Stimulated activated memory B cell treated with anti-CD40 and anti-IgM and Interleukin-4, amounts not matched to agents 10 μg/mL and 1 μg/mL and 100 μg/mL, for 72 hours (primary cell): ENCODE data around the gene ABCC1.

Experiments
- ATAC-seq: fragments of 150-1000 bp; cut with Tn5 transposase; 2 replicates; pipeline ENCODE4 v1.10.0; 2021
- H3K27ac Mint-ChIP-seq: one replicate; pipeline ENCODE4 v1.8.0; 2022; ENCODE audit warnings: mild to moderate bottlenecking, mixed read lengths
- H3K27me3 Mint-ChIP-seq: one replicate; pipeline ENCODE4 v1.8.0; 2022; ENCODE audit warnings: mixed read lengths
- H3K36me3 Mint-ChIP-seq: one replicate; pipeline ENCODE4 v1.8.0; 2022; ENCODE audit warnings: mixed read lengths
- H3K4me1 Mint-ChIP-seq: one replicate; pipeline ENCODE4 v1.8.0; 2022; ENCODE audit warnings: mixed read lengths
- H3K4me3 Mint-ChIP-seq: one replicate; pipeline ENCODE4 v1.8.0; 2022; ENCODE audit warnings: mild to moderate bottlenecking, moderate library complexity, mixed read lengths
- H3K9me3 Mint-ChIP-seq: one replicate; pipeline ENCODE4 v1.8.0; 2022; ENCODE audit warnings: mixed read lengths

ABCC1 gene

DNA sequence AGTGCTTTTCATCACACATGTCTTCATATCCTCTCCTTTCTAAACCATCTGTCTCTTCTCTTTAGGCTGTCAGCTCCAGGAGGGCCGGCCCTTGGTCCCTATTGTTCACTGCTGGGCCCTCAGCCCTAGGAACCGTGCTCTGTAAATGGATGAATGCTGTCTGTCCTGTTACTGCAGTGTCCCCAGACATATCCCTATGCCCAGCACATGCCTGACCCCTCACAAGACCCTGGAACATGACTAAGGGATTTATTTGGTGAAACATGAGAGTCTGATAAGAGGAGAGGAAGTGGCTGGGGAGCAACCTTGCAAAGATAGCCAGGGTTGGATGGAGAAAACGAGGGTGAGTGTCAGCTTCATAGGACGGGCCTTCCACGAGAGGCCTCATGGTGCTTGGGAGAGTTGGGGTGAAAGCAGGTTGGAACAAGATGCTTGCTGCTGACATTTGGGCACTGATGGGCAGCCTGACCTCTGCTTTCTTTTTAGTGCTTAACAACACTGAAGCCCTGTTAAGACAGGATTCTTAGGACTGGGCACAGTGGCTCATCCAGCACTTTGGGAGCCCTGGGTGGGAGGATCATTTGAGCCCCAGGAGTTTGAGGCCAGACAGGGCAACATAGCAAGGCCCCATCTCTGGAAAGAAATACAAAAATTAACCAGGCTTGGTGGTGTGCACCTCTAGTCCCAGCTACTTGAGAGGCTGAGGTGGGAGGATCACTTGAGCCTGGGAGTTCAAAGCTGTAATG is 39.0 kb downstream of the ABCC1 start:
- no peak overlapping the region for H3K4me3 Mint-ChIP-seq
- no peaks in the 10 kb centered on the region for H3K9me3 Mint-ChIP-seq
- peaks cover 82% of the 10 kb centered on the region for H3K4me1 Mint-ChIP-seq
- no peak for ATAC-seq
- peaks cover 38% of the 10 kb centered on the region for H3K36me3 Mint-ChIP-seq
- H3K27me3 Mint-ChIP-seq = no peaks in the 10 kb centered on the region
- peak overlapping the region; percentile 55 for H3K27ac Mint-ChIP-seq

DNA sequence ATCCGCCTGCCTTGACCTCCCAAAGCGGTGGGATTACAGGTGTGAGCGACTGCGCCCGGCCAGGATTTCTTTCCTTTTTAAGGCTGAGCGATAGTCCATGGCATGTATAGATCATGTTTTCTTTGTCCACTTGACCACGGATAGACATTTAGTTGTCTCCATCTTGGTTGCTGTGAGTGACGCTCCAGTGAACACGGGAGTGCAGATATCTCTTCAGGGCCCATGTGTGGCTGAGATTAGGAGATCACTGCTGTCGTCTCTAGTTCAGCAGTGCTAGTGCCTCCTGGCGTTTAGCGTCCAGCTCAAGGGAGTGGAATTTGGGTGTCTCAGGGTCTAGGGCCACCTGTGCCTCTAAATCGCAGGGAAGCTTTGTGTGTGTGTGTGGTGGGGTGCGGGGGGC is 41.5 kb downstream of the ABCC1 start:
- no peak for ATAC-seq
- H3K27ac Mint-ChIP-seq = peak overlapping the region; percentile 17
- peaks cover 32% of the 10 kb centered on the region for H3K36me3 Mint-ChIP-seq
- no peak overlapping the region for H3K4me3 Mint-ChIP-seq
- peaks cover 82% of the 10 kb centered on the region for H3K4me1 Mint-ChIP-seq
- H3K27me3 Mint-ChIP-seq = no peaks in the 10 kb centered on the region
- no peaks in the 10 kb centered on the region for H3K9me3 Mint-ChIP-seq

DNA sequence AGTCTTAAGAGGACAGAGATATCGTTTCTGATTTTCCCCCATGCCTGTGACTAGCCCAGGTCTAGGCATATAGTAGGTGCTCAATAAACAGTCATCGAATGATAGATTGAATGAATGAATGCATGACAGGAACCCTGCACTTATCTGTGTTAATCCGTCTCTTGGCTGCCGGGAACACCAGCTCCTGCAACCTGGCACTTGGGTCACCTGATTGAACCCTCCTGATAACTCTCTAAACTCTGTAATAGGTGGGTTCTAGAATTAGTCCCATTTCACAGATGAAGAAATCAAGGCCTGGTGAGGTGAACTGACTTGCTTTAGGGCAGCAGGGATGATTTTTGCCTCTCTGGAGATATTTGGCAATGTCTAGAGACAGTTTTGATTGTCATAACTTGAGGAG is 43.7 kb downstream of the ABCC1 start:
- Mint-ChIP-seq H3K36me3 (peaks cover 32% of the 10 kb centered on the region), H3K4me3 (no peak overlapping the region), H3K27me3 (no peaks in the 10 kb centered on the region), H3K4me1 (peaks cover 82% of the 10 kb centered on the region), H3K27ac (no peak overlapping the region), H3K9me3 (no peaks in the 10 kb centered on the region)
- no peak for ATAC-seq

DNA sequence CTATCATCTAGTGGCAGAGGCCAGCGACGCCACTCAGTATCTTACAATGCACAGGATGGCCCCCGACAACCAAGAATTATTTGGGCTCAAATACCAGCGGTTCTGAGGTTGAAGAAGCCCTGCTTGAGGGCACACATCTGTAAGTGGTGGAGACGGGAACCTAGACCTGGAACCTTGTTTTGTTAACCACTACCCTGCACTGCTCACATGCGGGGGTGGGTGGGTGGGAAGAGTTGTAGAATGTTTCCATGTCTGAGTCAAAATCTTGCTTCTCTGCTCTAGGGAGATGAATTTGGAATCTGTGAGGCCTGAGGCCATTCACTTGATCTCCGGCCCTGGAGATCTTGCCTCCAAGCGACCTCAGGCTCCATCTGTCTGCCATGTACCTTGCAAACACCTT is 44.1 kb downstream of the ABCC1 start:
- peaks cover 82% of the 10 kb centered on the region for H3K4me1 Mint-ChIP-seq
- no peak overlapping the region for H3K27ac Mint-ChIP-seq
- H3K9me3 Mint-ChIP-seq = no peaks in the 10 kb centered on the region
- H3K4me3 Mint-ChIP-seq = no peak overlapping the region
- no peaks in the 10 kb centered on the region for H3K27me3 Mint-ChIP-seq
- ATAC-seq = no peak
- H3K36me3 Mint-ChIP-seq = peaks cover 29% of the 10 kb centered on the region

DNA sequence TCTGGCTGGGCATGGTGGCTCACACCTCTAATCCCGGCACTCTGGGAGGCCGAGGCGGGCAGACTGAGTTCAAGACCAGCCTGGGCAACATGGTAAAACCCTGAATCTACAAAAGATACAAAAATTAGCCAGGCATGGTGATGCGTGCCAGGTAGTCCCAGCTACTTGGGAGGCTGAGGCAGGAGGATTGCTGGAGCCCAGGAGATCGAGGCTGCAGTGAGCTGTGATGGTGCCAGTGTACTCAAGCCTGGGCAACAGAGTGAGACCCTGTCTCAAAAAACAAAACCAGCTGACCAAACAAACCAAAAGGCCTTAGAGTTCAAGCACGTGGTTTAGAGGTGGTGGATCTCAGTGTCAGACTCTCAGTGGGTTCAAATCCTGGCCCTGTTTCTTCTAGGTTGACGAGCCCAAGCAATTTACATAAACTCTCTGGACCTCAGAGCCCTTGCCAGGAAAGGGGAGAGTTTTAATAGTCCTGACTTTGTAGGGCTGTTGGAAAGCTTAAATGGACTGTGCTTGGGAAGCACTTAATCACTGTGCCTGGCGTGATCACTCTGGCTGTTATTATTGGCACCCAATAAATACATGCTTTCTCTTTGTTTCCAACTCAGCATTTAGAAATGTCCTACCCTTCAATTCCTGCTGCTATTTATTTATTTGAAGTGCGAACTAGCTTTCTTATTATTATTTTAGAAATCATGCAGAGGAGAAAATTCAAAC is 44.7 kb downstream of the ABCC1 start:
- H3K4me1 Mint-ChIP-seq = peaks cover 82% of the 10 kb centered on the region
- no peak for ATAC-seq
- H3K27ac Mint-ChIP-seq = peak overlapping the region; percentile 70
- no peak overlapping the region for H3K4me3 Mint-ChIP-seq
- peaks cover 29% of the 10 kb centered on the region for H3K36me3 Mint-ChIP-seq
- H3K9me3 Mint-ChIP-seq = no peaks in the 10 kb centered on the region
- no peaks in the 10 kb centered on the region for H3K27me3 Mint-ChIP-seq

DNA sequence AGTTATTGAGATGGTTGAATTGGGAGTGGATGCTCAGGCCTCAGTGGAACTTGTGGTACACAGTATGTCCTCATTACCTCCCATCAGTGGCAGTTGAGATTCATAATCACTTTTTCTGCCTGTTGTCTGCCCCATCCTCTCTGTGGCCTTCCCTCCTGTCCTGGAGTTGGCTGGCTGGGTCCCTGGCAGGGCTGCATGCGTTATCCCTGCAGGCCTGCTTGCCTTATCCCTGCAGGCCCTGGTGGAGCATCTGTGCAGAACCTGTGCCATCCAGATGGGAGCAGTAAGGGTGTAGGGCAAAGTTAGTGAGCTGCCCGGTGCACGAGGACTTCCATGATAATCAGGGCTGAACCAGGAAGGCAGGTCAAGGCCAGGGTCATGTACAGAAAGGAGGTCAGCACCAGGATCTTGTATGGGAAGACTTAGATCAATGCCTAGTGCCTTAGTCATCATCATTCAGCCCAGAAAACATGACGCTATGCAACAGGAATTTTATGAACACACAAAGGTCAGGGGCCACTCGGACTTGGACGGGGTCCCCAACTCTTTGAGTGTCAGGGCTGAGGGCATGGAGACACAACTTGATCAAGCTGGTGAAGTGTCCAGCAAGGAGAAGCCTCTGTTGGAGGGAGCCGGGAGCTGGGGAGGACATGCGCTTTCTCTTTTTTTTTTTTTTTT is 47.2 kb downstream of the ABCC1 start:
- peaks cover 37% of the 10 kb centered on the region for H3K36me3 Mint-ChIP-seq
- peaks cover 69% of the 10 kb centered on the region for H3K4me1 Mint-ChIP-seq
- no peaks in the 10 kb centered on the region for H3K9me3 Mint-ChIP-seq
- no peak overlapping the region for H3K4me3 Mint-ChIP-seq
- ATAC-seq = no peak
- H3K27ac Mint-ChIP-seq = peak overlapping the region; percentile 62
- no peaks in the 10 kb centered on the region for H3K27me3 Mint-ChIP-seq

- H3K36me3 Mint-ChIP-seq = peaks cover 34% of the 10 kb centered on the region
- no peak overlapping the region for H3K27ac Mint-ChIP-seq
- H3K9me3 Mint-ChIP-seq = peaks cover 4% of the 10 kb centered on the region
- no peak overlapping the region for H3K4me3 Mint-ChIP-seq
- no peaks in the 10 kb centered on the region for H3K27me3 Mint-ChIP-seq
- ATAC-seq = no peak
- peaks cover 51% of the 10 kb centered on the region for H3K4me1 Mint-ChIP-seq
Observed at GRCh38 chr16:16000685-16001084, 51.3 kb downstream of the ABCC1 start.

- Mint-ChIP-seq H3K36me3 (peaks cover 32% of the 10 kb centered on the region), H3K9me3 (peaks cover 5% of the 10 kb centered on the region), H3K4me1 (peaks cover 49% of the 10 kb centered on the region), H3K27ac (no peak overlapping the region), H3K27me3 (no peaks in the 10 kb centered on the region), H3K4me3 (no peak overlapping the region)
- ATAC-seq = no peak
Observed at GRCh38 chr16:16001596-16002255, 52.3 kb downstream of the ABCC1 start.

DNA sequence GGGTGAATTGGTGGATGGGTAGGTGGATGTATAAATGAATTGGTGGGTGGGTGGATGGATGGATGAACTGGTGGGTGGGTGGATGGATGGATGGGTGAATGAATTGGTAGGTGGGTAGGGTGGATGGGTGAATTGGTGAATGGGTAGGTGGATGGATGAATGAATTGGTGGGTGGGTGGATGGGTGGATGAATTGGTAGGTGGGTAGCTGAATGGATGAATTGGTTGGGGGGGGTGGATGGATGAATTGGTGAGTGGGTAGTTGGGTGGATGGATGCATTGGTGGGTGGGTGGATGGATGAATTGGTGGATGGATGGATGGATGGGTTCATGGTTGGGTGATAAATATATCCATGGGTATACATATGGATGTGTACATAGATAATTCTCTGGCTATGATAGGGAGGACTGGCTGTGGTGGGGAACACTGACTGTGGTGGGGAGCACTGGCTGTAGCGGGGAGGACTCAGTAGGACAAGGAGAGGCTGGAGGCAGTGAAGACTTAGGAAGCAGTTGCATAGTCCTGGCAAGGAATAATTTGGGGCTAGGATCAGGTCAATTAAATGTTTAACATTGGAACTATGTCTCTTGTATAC is 54.4 kb downstream of the ABCC1 start:
- H3K4me3 Mint-ChIP-seq = no peak overlapping the region
- ATAC-seq = no peak
- no peak overlapping the region for H3K27ac Mint-ChIP-seq
- peaks cover 8% of the 10 kb centered on the region for H3K9me3 Mint-ChIP-seq
- no peaks in the 10 kb centered on the region for H3K27me3 Mint-ChIP-seq
- H3K4me1 Mint-ChIP-seq = peaks cover 52% of the 10 kb centered on the region
- peaks cover 34% of the 10 kb centered on the region for H3K36me3 Mint-ChIP-seq

DNA sequence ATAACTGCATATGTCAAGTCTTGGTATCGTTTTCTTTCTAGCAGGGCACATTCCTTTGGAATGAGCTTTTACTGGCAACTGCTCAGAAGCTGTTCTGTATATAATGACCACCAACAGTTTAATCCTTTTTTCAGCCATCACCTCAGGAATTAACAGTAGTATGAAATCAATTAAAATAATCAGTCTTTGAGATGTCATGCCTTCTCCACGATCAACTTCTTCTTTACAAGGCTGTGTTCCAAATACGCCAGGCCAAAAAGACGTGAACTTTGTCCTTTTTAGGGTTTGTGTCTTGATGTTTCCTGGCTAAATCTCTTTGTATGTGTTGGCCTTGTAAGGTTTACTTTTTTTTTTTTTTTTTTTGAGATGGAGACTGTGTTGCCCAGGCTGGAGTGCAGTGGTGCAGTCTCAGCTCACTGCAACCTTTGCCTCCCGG is 54.9 kb downstream of the ABCC1 start:
- H3K36me3 Mint-ChIP-seq = peaks cover 40% of the 10 kb centered on the region
- H3K9me3 Mint-ChIP-seq = peaks cover 8% of the 10 kb centered on the region
- peaks cover 56% of the 10 kb centered on the region for H3K4me1 Mint-ChIP-seq
- H3K27me3 Mint-ChIP-seq = no peaks in the 10 kb centered on the region
- peak overlapping the region; percentile 99 for H3K27ac Mint-ChIP-seq
- no peak overlapping the region for H3K4me3 Mint-ChIP-seq
- no peak for ATAC-seq

GRCh38 chr16:16005721-16006120 is 56.3 kb downstream of the ABCC1 start:
- H3K9me3 Mint-ChIP-seq = peaks cover 8% of the 10 kb centered on the region
- ATAC-seq = no peak
- H3K4me1 Mint-ChIP-seq = peaks cover 57% of the 10 kb centered on the region
- H3K27me3 Mint-ChIP-seq = no peaks in the 10 kb centered on the region
- H3K36me3 Mint-ChIP-seq = peaks cover 49% of the 10 kb centered on the region
- H3K27ac Mint-ChIP-seq = peak overlapping the region; percentile 99
- no peak overlapping the region for H3K4me3 Mint-ChIP-seq

- Mint-ChIP-seq H3K4me1 (peaks cover 51% of the 10 kb centered on the region), H3K36me3 (peaks cover 52% of the 10 kb centered on the region), H3K4me3 (peak overlapping the region; percentile 40), H3K9me3 (peaks cover 8% of the 10 kb centered on the region), H3K27ac (peak overlapping the region; percentile 99), H3K27me3 (no peaks in the 10 kb centered on the region)
- no peak for ATAC-seq
Observed at GRCh38 chr16:16006650-16007049, 57.2 kb downstream of the ABCC1 start.

DNA sequence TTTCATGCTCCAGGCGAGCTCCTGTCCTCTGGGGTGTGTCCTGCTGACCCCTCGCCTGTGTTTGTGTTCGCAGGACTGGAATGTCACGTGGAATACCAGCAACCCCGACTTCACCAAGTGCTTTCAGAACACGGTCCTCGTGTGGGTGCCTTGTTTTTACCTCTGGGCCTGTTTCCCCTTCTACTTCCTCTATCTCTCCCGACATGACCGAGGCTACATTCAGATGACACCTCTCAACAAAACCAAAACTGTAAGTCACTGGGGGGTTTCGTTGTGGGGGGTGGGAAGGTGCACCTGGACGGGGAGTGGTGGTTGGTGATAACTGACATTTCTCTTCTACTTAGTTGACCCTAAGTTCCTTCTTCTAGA is 58.3 kb downstream of the ABCC1 start:
- peak overlapping the region; percentile 99 for H3K27ac Mint-ChIP-seq
- ATAC-seq = peak; percentile 93
- H3K27me3 Mint-ChIP-seq = no peaks in the 10 kb centered on the region
- H3K4me3 Mint-ChIP-seq = peak overlapping the region; percentile 78
- peaks cover 55% of the 10 kb centered on the region for H3K36me3 Mint-ChIP-seq
- H3K4me1 Mint-ChIP-seq = peaks cover 47% of the 10 kb centered on the region
- peaks cover 7% of the 10 kb centered on the region for H3K9me3 Mint-ChIP-seq

- peaks cover 49% of the 10 kb centered on the region for H3K4me1 Mint-ChIP-seq
- H3K4me3 Mint-ChIP-seq = peak overlapping the region; percentile 48
- peak; percentile 22 for ATAC-seq
- peaks cover 4% of the 10 kb centered on the region for H3K9me3 Mint-ChIP-seq
- peaks cover 58% of the 10 kb centered on the region for H3K36me3 Mint-ChIP-seq
- no peaks in the 10 kb centered on the region for H3K27me3 Mint-ChIP-seq
- H3K27ac Mint-ChIP-seq = peak overlapping the region; percentile 99
Observed at GRCh38 chr16:16008666-16009065, 59.2 kb downstream of the ABCC1 start.

GRCh38 chr16:16009401-16009800 is 60.0 kb downstream of the ABCC1 start:
- no peaks in the 10 kb centered on the region for H3K27me3 Mint-ChIP-seq
- no peak overlapping the region for H3K4me3 Mint-ChIP-seq
- H3K36me3 Mint-ChIP-seq = peaks cover 62% of the 10 kb centered on the region
- H3K4me1 Mint-ChIP-seq = peaks cover 45% of the 10 kb centered on the region
- H3K9me3 Mint-ChIP-seq = peaks cover 4% of the 10 kb centered on the region
- H3K27ac Mint-ChIP-seq = peak overlapping the region; percentile 99
- ATAC-seq = no peak
